Measurements from ENCODE around the gene WIPF3.

Gene WIPF3

GRCh38 chr7:29806208-29806994, at the start of gene WIPF3:
Gene WIPF3 (plus strand): TSS chr7:29806508. CDS start chr7:29834725, 28,217 bp downstream.
- no peak for DNase-seq (ENCODE audit: extremely low read depth, low read depth)
- TF ChIP-seq CTCF (IDR thresholded peaks at IDR 0.05; ENCODE audit: low read depth, low read length): no peak

- no peak for DNase-seq (ENCODE audit: extremely low read depth, low read depth)
- TF ChIP-seq CTCF (IDR thresholded peaks at IDR 0.05; ENCODE audit: low read depth, low read length): no peak
These were observed 43.0 kb upstream of the WIPF3 start for GRCh38 chr7:29763266-29763665.

GRCh38 chr7:29764227-29764626, 42.1 kb upstream of the WIPF3 start:
- no peak for TF ChIP-seq CTCF (IDR thresholded peaks at IDR 0.05; ENCODE audit: low read depth, low read length)
- no peak for DNase-seq (ENCODE audit: extremely low read depth, low read depth)

GRCh38 chr7:29765490-29765889, 40.8 kb upstream of the WIPF3 start:
- no peak for TF ChIP-seq CTCF (IDR thresholded peaks at IDR 0.05; ENCODE audit: low read depth, low read length)
- no peak for DNase-seq (ENCODE audit: extremely low read depth, low read depth)

- TF ChIP-seq CTCF (IDR thresholded peaks at IDR 0.05; ENCODE audit: low read depth, low read length): no peak
- no peak for DNase-seq (ENCODE audit: extremely low read depth, low read depth)
These were observed 35.9 kb upstream of the WIPF3 start for GRCh38 chr7:29770371-29770770.

- DNase-seq (ENCODE audit: extremely low read depth, low read depth): no peak
- TF ChIP-seq CTCF (IDR thresholded peaks at IDR 0.05; ENCODE audit: low read depth, low read length): no peak
These were observed 35.1 kb upstream of the WIPF3 start for GRCh38 chr7:29771081-29771816.

GRCh38 chr7:29779017-29779416, 27.3 kb upstream of the WIPF3 start:
- TF ChIP-seq CTCF (IDR thresholded peaks at IDR 0.05; ENCODE audit: low read depth, low read length): no peak
- no peak for DNase-seq (ENCODE audit: extremely low read depth, low read depth)

Data from AG09319 (cell line).